ENCODE results near the gene CNOT6.

The CNOT6 gene

GRCh38 chr5:180624587-180624986 is 130.4 kb downstream of the CNOT6 start:
- no peak for DNase-seq

- DNase-seq, result no peak
Observed at GRCh38 chr5:180625125-180625790, 131.1 kb downstream of the CNOT6 start.

GRCh38 chr5:180625791-180626660 is 131.8 kb downstream of the CNOT6 start:
- no peak for DNase-seq

GRCh38 chr5:180626661-180627385 is 132.6 kb downstream of the CNOT6 start:
- DNase-seq, result no peak

GRCh38 chr5:180627386-180628120 is 133.4 kb downstream of the CNOT6 start:
- no peak for DNase-seq

Measured in CD4-positive, alpha-beta T cell treated with Interleukin-4 for 1 hour (primary cell).